GM21576 (cell line): ENCODE data around the gene MMAB.

Experiments used
- ATAC-seq: cut with Tn5 transposase; IDR thresholded peaks from one replicate; pipeline ENCODE4 v1.9.1; 2021; ENCODE audit warnings: mild to moderate bottlenecking, moderate library complexity; ENCODE audit not compliant: unreplicated experiment

The MMAB gene

GRCh38 chr12:109586385-109587296 lies 13.3 kb upstream of the MMAB start:
- ATAC-seq, result no peak

- no peak for ATAC-seq
These were observed 10.4 kb upstream of the MMAB start for GRCh38 chr12:109583733-109584132.

GRCh38 chr12:109582636-109583035 lies 9.3 kb upstream of the MMAB start:
- ATAC-seq, result no peak

GRCh38 chr12:109581856-109582255 lies 8.6 kb upstream of the MMAB start:
- ATAC-seq, result no peak

GRCh38 chr12:109581334-109581691 lies 8.0 kb upstream of the MMAB start:
- no peak for ATAC-seq

- ATAC-seq, result no peak
These were observed 7.5 kb upstream of the MMAB start for GRCh38 chr12:109580684-109581333.

GRCh38 chr12:109580272-109580671 lies 7.0 kb upstream of the MMAB start:
- no peak for ATAC-seq

- no peak for ATAC-seq
These were observed 6.3 kb upstream of the MMAB start for GRCh38 chr12:109579639-109580038.

- ATAC-seq, result no peak
These were observed 5.1 kb upstream of the MMAB start for GRCh38 chr12:109578330-109578927.

- ATAC-seq, result no peak
These were observed 4.0 kb upstream of the MMAB start for GRCh38 chr12:109577311-109577710.

- ATAC-seq, result no peak
These were observed 2.4 kb upstream of the MMAB start for GRCh38 chr12:109575683-109576082.

- peak; percentile 16 for ATAC-seq
These were observed 575 bp upstream of the MMAB start for GRCh38 chr12:109573914-109574244.

GRCh38 chr12:109572506-109572845 lies 828 bp downstream of the MMAB start:
- no peak for ATAC-seq

- ATAC-seq, result no peak
These were observed 1.4 kb downstream of the MMAB start for GRCh38 chr12:109571773-109572505.

GRCh38 chr12:109568486-109568885 lies 4.8 kb downstream of the MMAB start:
- ATAC-seq, result no peak

- ATAC-seq, result no peak
These were observed 5.3 kb downstream of the MMAB start for GRCh38 chr12:109567967-109568366.

GRCh38 chr12:109567296-109567695 lies 6.0 kb downstream of the MMAB start:
- ATAC-seq, result no peak

GRCh38 chr12:109566424-109566823 lies 6.9 kb downstream of the MMAB start:
- no peak for ATAC-seq

- no peak for ATAC-seq
These were observed 9.7 kb downstream of the MMAB start for GRCh38 chr12:109563291-109564284.

- ATAC-seq, result no peak
These were observed 10.4 kb downstream of the MMAB start for GRCh38 chr12:109562871-109563270.
